DMS153 treated with DMSO at 0.1 percent for 48 hours (cell line): Measurements from ENCODE around the gene GAS7.

ENCODE experiments used
- DNase-seq: peaks from one replicate; lab custom pipeline; 2025; ENCODE audit not compliant: unreplicated experiment; lab: John Stamatoyannopoulos, UW

The GAS7 gene

DNA sequence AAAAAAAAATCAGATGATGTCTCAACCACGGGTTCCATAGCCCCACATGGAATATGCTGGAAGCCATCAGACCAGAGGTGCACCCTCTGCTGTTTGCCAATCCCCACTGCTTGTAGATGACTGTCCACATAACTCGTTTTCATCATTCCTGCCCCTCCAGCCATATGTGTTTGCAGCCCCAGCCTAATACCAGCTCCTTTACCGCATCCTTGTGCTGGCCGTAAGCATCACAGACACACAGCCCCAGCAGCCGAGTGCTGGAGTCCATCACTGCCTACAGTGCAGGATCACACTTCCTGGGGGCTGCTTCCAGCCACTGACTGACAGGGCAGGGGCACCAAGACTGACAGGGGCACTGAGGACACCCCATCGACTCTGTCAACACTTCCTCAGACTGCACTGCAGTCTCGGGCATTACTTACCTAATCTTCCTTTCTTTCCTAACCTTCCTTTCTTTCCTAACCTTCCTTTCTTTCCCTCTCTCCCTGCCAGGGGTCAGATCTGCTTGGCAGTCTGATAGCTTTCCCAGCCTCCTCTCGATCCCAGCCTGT, 298.3 kb downstream of the GAS7 start:
- no peak for DNase-seq

DNA sequence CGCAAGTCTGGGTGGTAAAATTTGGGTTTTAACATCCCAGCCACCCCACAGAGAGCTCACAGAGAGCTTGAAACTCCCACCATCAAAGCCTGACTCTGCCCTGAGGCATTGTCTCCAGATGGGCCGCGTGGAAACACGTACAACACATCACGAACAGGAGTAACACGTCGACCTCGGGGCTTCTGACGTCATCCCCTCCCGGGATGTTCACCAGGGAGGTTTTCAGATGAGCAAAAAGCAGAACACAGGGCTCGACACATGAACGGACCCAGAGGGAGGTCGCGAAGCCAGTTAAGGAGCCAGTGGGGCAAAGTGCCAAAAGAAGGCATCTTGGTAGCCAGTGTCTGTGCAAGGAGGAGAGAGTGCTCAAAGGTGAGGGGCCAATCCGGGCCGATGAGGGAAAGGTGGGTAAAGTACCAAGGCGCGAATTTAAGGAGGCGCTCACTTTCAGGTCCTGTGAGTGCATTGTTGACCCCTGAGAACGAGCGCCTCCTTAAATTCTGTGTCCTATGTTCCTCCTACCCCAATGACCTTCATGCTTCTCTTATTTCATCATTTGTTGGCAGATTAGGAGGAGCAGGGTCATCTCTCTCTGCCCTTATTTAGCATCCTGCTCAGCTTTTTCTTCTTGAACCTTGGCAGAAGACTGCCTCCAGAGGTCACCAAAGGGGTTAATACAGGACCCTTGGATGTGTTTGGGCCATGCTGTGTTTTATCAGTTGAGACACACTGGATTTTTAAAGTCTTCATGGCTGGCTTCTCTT, 298.9 kb downstream of the GAS7 start:
- DNase-seq = no peak

DNA sequence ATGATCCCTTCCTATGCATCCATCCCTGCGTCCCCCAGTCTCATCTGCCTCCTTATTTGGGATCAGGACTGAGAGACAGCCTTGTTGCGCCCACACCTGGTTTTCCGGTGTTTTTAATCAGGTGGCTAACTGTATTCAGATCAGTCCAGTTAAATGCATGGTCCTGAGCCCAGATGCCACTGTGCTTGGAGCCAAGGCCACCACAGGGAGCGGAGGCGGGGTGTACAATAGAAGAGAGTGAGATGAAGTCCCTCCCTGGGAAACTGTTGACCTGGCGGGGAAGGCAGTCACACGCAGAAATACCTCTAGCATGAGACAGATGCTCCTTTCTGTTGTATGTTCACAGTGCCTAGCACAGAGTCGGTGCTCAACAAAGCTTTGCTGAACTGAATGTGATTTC, 299.6 kb downstream of the GAS7 start:
- no peak for DNase-seq

DNA sequence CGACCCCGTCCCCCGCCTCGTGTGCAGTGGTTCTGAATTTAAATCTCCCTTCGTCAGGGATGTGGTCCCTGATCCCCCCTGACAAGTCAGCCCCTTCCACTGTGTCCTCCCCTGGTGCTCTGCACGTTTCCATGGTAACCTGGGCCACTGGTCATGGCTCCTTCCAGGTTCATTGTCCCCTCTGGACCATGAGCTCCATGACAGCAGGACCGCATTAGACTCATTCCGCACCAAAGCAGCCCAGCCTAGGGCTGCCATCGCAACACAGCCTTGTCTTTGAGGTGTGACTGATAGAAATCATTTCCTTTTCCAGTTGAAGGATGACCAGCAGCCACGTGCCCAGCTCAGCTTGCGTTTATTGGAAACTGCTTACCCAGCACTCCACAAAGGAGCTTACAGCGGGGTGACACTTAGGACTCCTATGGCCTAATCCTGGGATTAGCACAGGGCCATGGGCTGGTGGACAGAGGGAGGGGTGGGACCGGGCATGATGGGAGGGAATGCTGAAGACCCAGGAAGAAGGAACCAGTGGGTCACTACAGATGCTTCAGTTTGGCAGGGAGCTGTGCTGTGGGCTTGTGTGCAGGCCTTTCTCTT, 300.9 kb downstream of the GAS7 start:
- DNase-seq = no peak

DNA sequence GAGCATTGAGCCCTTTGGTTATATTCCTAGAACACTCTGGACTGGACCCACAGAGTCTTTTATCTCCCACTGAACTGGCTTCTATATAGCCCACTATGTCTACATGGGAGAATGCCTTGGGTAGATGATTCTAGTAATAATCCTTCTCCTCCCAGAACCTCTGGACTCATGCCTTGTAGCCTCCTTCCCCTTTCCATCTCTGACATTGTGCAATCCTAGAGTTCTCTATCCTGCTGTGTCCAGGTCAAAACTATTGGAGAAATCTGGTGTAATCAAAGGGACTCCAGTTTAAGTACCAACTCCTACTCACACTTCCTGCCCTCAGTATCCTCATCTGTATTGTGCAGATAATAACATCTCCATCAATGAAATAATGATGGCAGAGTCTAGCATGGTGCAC, 302.5 kb downstream of the GAS7 start:
- DNase-seq = no peak

DNA sequence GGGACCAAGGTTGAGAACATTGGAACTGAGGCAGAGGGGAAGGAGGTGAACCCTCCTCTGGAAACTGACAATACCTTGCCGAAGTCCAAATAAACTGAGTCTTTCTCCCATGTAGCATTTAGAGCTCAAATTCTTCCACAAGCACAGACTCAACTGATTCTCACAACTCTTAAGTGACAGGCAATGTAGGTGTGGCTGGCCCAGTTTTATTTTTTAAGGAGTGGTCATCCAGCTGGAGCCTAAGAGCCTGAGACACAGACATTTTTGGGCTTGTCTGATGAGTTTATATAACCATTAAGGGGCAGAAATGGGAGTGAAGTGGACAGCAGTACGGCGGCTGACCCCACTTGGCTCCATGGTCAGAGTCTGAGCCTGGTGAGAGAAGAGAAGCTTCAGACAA, 304.2 kb downstream of the GAS7 start:
- no peak for DNase-seq

DNA sequence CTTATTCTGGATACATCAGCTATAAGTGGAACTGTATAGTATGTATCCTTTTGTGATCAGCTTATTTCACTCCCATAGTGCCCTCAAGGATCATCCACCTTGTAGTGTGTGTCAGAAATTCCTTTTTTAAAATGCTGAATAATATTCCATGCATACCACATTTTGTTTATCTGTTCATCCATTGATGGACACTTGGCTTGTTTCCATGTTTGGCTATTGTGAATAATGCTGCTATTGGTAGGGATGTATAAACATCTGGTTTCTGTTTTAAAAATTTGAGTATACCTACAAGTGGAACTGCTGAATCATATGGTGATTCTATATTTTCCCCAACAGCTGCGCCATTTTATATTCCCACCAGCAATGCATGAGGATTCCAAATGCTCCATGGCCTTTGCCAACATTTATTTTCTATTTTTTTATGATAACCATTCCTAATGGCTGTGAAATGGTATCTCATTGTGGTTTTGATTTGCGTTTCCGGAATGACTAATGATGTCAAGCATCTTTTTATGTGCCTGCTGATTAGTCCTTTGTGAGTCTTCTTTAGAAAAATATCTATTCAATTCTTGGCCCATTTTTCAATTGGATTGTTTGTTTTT, 304.9 kb downstream of the GAS7 start:
- no peak for DNase-seq

DNA sequence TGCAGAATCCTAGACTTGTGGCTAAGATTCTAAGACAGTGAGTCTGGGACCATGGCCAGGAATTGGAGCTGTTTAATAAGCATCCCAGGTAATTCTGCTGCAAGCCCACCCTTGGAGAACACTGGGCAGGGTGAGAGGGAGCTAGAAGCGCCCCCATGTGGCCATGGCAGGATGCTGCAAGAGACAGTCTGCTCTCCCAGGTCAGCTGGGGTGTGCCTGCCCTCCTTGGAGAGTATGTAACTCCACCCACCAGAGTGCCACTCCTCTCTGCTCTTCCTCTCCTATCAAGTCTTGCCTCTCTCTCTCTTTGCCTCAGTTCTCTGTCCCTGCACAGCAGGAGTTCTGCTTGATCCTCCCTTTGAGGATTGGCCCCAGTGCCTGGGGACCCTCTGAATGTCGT, 308.3 kb downstream of the GAS7 start:
- DNase-seq = no peak

DNA sequence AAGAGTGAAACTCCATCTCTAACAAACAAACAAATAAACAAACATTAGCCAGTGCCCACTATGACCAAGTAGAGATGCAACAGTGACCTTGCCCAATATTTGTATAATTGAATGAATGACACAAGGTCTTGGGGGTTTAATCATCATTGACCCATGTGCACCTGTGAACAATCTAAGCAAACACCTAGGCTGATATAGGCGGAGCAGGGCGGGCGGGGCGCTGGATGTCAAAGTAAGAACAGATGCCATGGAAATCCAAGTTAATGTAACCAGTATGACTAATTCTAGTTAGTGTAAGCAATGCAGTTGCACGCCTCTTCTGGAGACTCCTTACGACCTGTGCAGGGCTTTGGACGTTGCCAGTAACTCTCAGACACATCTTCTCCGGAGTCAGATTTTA, 310.9 kb downstream of the GAS7 start:
- no peak for DNase-seq

DNA sequence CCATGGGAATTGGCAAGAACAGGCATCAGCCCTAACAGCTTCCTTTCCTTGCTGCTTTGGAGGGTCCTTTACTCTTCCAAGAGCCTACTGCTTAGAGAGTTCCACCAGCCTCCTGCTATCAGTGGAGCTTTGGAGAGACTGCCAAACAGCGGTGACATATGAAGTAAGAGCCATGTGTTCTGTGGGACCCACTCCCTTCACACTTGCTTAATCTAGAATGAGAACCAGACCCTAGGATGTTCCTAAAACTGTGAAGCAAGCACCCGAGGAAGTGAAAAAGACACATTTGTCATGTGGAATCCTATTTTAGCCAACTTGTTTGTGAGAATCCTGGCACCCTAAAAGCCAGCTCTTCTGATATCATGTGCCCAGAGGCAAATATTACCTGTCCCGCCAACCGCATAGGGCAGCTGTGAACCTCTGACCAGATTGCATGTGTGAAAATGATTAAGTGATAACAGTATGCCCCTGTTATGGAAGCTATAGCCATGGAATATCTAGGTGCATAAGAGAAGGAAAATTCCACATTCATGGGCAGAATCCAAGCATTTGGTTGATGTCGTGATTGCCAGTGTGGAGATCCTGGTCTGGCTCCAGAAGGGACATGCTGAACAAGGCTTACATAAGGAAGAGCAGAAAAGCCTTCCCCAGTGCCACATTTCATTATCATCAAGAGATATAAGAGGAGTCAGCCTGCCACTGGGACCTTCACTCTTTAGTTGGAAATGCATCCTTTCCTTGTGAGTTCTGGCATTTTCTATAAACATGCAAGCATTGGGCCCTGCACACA, 312.1 kb downstream of the GAS7 start:
- DNase-seq = no peak

DNA sequence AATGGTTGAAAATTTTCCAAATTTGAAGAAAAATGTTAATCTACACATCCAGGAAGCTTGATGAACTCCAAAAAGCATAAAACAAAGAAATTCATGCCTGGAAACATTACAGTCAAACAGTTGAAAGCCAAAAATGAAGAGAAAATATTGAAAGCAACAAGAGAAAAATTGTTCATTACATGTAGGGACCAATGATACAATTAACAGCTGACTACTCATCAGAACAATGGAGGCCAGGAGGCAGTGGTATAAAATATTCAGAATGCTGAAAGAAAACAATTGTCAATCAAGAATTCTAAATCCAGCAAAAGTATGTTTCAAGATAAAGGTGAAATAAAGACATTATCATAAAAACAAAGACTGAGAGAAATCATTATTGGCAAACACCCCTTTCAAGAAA, 315.0 kb downstream of the GAS7 start:
- no peak for DNase-seq

DNA sequence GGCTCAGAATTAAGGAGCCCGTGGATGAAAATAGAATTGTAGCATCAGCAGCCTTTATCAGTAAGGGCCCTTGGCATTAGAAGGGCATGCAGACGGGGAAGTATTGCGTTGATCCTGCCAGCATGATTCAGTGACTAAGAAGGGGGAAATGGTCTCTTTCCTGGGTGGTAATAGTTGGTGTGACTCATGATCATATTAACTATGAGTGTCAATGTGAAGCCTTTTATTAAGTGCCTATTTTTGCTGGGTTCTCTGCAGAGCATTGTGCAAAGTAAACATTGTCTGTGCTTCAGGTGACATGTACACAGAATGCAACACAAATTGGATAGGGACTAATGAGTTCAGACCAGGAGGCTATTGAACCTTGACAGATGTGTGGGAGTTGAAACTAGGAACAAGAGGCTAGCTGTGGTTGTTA, 317.8 kb downstream of the GAS7 start:
- no peak for DNase-seq

DNA sequence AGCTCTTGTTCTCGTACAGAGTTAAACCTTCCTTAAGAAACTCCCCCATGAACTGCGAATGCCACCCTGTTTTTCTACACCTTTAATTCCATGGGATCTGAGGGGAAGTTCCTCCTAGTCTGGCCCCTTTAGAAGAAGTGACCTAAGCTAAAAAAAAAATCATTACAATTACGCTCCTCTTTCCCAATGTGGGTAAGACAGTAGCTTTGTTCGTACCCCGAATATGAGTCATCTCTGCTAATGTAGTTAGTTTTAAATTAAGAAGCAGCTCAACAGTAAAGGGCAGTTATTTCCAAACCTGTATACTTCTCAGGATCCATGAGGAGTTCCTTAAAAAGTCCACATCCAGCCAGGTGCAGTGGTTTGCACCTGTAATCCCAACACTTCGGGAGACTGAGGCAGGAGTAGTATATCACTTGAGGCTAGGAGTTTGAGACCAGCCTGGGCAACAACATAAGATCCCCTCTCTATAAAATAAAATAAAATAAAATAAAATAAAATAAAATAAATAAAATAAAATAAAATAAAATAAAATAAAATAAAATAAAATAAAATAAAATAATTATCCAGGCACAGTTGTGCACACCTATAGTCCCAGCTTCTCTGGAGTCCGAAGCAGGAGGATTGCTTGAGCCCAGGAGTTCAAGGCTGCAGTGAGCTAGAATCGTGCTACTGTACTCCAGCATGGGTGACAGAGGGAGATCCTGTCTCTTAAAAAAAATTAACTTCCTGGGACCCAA, 319.4 kb downstream of the GAS7 start:
- no peak for DNase-seq

DNA sequence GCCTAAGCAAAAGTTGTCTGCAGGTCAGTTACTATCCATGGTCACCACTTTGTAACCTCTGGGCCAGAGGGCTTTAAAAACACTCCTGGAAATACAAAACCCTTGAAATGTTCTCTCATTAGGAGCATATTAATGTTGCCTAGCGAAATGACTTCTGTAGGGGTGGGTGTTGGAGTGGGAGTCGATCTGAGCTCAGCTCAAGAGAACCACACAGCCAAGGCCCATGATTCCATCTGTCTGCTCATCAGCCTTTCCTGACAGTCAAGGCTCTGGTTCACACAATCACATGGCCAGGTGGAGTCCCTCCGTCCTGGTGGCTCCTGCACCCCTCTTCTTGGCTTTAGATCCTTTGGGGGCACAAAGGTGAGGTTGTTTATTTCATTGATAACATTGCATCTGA, 320.1 kb downstream of the GAS7 start:
- DNase-seq = no peak

DNA sequence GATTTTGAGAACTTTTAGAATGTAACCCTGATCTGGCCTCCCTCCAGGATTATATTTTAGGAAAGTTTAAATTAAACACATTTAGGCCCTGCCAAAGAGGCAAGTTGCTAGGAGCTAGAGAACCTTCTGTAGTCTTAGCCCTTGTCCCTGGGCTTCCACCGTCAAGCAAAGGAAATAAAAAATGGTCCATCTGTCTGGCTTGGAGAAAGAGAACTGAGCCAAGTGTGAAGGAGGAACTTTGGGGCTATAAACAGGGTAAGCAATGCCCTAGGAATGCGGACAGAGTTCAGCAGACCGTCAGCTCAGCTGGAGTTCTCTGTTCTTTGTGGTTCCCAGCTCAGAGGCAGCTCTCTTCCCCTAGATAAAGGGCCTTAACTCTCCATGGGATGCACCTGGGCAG, 323.0 kb downstream of the GAS7 start:
- DNase-seq = no peak

DNA sequence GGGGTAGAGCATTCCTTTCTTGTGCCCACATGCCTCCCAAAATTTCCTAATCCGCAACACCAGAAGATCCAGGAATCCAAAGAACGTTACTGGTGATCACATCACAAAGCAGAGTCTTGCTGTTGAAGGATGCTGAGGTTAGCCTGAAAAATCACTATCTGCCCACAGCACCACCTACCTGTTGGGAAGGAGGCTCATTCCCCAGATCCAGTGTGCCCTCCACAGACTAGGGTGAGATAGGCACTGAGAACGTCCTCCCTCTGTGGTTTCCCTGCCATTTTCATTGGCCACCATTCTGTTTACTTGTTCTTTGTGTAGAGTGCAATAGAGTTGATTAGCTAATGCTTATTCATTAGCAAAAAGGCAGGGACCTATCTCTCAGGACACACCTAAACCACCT, 323.7 kb downstream of the GAS7 start:
- DNase-seq = no peak

DNA sequence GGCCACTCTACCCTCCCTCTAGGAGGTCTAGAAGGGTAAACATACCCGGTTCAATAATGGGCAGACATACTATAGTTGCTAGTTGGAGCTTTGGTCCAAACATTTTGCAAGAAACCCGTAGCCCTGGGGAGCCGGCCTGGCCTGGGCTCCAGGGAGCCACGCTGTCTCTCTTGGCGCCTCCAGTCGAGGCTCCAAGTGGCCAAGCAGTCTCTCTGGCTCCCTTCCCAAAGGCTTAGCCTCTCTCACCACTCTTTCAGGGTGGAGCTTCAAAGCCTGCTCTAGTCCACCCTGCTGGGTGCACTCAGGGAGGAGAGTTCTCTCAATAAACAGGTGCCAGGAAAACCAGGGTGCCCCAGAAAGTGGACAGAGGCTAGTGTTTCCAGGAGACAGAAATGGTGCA, 325.6 kb downstream of the GAS7 start:
- DNase-seq = no peak

DNA sequence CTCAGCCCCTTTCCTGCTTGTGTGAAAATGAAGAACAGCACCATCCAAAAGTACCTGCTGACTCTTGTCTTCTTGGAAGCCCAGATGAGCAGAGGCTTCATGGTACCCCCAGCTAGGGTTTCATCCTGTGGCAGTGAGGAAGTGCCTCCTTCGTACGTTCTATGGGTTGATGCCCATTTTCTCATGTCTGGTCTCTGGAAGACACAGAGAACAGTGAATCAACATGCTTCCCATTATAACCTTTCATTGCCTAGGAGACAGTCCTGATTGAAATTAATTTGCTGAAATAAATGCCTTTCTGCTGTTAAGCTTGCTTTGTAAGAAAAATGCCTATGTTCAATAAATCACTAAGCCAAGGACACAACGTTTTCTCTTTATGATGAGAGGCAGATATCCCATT, 329.9 kb downstream of the GAS7 start:
- DNase-seq = no peak

DNA sequence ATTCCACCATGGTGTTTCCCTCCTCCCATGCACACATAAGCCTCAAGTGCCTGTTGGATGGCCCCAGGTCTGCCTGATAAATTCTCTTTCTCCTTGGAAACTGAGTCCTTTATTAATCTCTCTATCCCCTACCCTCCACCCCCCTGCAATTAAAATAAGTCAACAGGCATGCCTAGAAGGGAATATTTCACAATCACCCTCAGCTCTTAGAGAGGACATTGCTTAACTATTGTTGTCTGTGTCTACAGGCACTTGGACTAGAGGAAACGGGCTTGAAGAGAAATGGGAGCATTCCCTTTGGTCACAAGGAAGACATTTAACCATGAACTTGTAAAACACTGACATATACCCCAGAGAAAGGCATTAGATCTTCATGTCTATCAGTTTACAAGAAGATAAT, 332.8 kb downstream of the GAS7 start:
- DNase-seq = no peak

DNA sequence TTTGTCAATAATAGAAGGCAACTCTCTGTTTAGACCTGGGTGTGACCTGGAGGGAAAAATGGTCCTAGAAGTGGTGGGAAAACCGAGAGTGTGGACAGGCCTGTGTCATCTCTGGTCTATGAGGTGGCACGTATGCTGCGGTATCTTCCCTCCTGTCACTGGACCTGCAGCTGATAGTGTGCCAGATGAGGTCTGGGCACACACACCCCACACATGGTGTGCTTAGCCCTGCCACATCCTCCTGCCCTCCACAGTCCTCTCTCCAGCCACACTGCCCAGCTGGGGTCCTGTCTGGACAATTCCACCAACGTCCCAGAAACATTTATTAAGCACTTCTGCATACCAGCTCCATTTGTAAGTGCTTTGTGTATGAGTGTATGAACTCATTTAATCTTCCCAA, 335.5 kb downstream of the GAS7 start:
- no peak for DNase-seq

DNA sequence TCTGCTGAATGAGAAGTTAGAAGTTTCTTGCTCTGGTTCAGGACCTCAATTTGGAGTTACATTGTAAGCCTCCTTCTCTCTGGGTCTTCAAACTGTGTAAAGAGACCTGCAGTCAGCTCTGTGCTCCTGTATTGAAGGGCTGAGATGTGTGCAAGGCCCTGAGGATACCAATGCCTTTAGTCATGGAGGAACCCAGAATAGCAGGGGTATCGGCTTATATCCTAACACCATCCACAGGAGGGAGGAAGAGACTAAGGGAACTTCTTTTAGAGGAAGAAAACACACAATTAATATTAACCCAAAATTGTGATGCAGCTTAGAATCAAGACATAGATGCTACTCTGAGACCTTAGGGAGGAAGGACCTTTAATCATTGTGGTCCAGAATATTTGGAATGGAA, 336.2 kb downstream of the GAS7 start:
- DNase-seq = no peak
